ENCODE measurements around the gene ARHGAP8.

Gene ARHGAP8

GRCh38 chr22:44807232-44807631, 54.9 kb downstream of the ARHGAP8 start:
- DNase-seq: no peak

GRCh38 chr22:44807915-44808690, 55.7 kb downstream of the ARHGAP8 start:
- DNase-seq: no peak

GRCh38 chr22:44809456-44809855, 57.1 kb downstream of the ARHGAP8 start:
- DNase-seq: no peak

- DNase-seq: no peak
Observed at GRCh38 chr22:44811141-44811540, 58.8 kb downstream of the ARHGAP8 start.

- DNase-seq: no peak
Observed at GRCh38 chr22:44813416-44813815, 61.0 kb downstream of the ARHGAP8 start.

GRCh38 chr22:44814266-44815098, 62.1 kb downstream of the ARHGAP8 start:
- no peak for DNase-seq

GRCh38 chr22:44815099-44816070, 63.0 kb downstream of the ARHGAP8 start:
- no peak for DNase-seq

GRCh38 chr22:44816141-44816540, 63.8 kb downstream of the ARHGAP8 start:
- DNase-seq: no peak

GRCh38 chr22:44818727-44819126, 66.4 kb downstream of the ARHGAP8 start:
- DNase-seq: no peak

- no peak for DNase-seq
Observed at GRCh38 chr22:44819966-44820631, 67.7 kb downstream of the ARHGAP8 start.

- DNase-seq: no peak
Observed at GRCh38 chr22:44821741-44822475, 69.5 kb downstream of the ARHGAP8 start.

GRCh38 chr22:44822534-44822933, 70.2 kb downstream of the ARHGAP8 start:
- DNase-seq: no peak

GRCh38 chr22:44823396-44823795, 71.0 kb downstream of the ARHGAP8 start:
- DNase-seq: no peak

- DNase-seq: no peak
Observed at GRCh38 chr22:44823806-44824205, 71.4 kb downstream of the ARHGAP8 start.

- DNase-seq: no peak
Observed at GRCh38 chr22:44824271-44824670, 71.9 kb downstream of the ARHGAP8 start.

GRCh38 chr22:44825310-44826150, 73.2 kb downstream of the ARHGAP8 start:
- no peak for DNase-seq

GRCh38 chr22:44827666-44828190, 75.4 kb downstream of the ARHGAP8 start:
- DNase-seq: no peak

- no peak for DNase-seq
Observed at GRCh38 chr22:44828193-44828592, 75.8 kb downstream of the ARHGAP8 start.

GRCh38 chr22:44831885-44832284, 79.5 kb downstream of the ARHGAP8 start:
- no peak for DNase-seq

GRCh38 chr22:44834065-44834464, 81.7 kb downstream of the ARHGAP8 start:
- no peak for DNase-seq

All from T-helper 9 cell (primary cell).